ENCODE data around the gene NUTF2.
A peak's percentile ranks its signal among the peaks of the same experiment; 100 is the strongest.
"Not testable (repeated sequence)": the region's sequence is repeated elsewhere in the genome, so short reads cannot be mapped to it uniquely, and the experiment has no call there.

NUTF2 gene

GRCh38 chr16:67846320-67847063 is at the start of gene NUTF2:
NUTF2 (plus strand) TSS chr16:67846933; CDS start chr16:67865131, 18,198 bp downstream.
- peak; percentile 98 for DNase-seq (ENCODE audit: low read depth, low spot score)

- DNase-seq (ENCODE audit: low read depth, low spot score): no peak
Measured at GRCh38 chr16:67800338-67800926, 46.3 kb upstream of the NUTF2 start.

GRCh38 chr16:67801241-67801640 is 45.5 kb upstream of the NUTF2 start:
- DNase-seq (ENCODE audit: low read depth, low spot score): no peak

GRCh38 chr16:67801883-67802282 is 44.9 kb upstream of the NUTF2 start:
- DNase-seq (ENCODE audit: low read depth, low spot score): no peak

GRCh38 chr16:67803894-67804293 is 42.8 kb upstream of the NUTF2 start:
- no peak for DNase-seq (ENCODE audit: low read depth, low spot score)

- DNase-seq (ENCODE audit: low read depth, low spot score): no peak
Measured at GRCh38 chr16:67804853-67805542, 41.7 kb upstream of the NUTF2 start.

- no peak for DNase-seq (ENCODE audit: low read depth, low spot score)
Measured at GRCh38 chr16:67805718-67806427, 40.9 kb upstream of the NUTF2 start.

GRCh38 chr16:67806428-67807147 is 40.1 kb upstream of the NUTF2 start, which contains the start of the genes RANBP10 and TSNAXIP1:
RANBP10 (minus strand) TSS chr16:67806560; CDS start chr16:67806536, 24 bp downstream.
TSNAXIP1 (plus strand) TSS chr16:67806889; CDS start chr16:67807150, 261 bp downstream.
- DNase-seq (ENCODE audit: low read depth, low spot score): peak; percentile 100

GRCh38 chr16:67807148-67807682 is 39.5 kb upstream of the NUTF2 start:
- no peak for DNase-seq (ENCODE audit: low read depth, low spot score)

GRCh38 chr16:67811899-67812298 is 34.8 kb upstream of the NUTF2 start:
- DNase-seq (ENCODE audit: low read depth, low spot score): no peak

- no peak for DNase-seq (ENCODE audit: low read depth, low spot score)
Measured at GRCh38 chr16:67814567-67814966, 32.2 kb upstream of the NUTF2 start.

GRCh38 chr16:67820608-67821259 is 26.0 kb upstream of the NUTF2 start:
- no peak for DNase-seq (ENCODE audit: low read depth, low spot score)

- DNase-seq (ENCODE audit: low read depth, low spot score): no peak
Measured at GRCh38 chr16:67822511-67822910, 24.2 kb upstream of the NUTF2 start.

- no peak for DNase-seq (ENCODE audit: low read depth, low spot score)
Measured at GRCh38 chr16:67825119-67825518, 21.6 kb upstream of the NUTF2 start.

GRCh38 chr16:67825906-67826305 is 20.8 kb upstream of the NUTF2 start:
- DNase-seq (ENCODE audit: low read depth, low spot score): no peak

- DNase-seq (ENCODE audit: low read depth, low spot score): no peak
Measured at GRCh38 chr16:67828651-67829050, 18.1 kb upstream of the NUTF2 start.

GRCh38 chr16:67833030-67833414 is 13.7 kb upstream of the NUTF2 start:
- DNase-seq (ENCODE audit: low read depth, low spot score): peak; percentile 50

GRCh38 chr16:67833415-67834241 is 13.1 kb upstream of the NUTF2 start:
- peak; percentile 95 for DNase-seq (ENCODE audit: low read depth, low spot score)

GRCh38 chr16:67834242-67834614 is 12.5 kb upstream of the NUTF2 start:
- DNase-seq (ENCODE audit: low read depth, low spot score): no peak

GRCh38 chr16:67837190-67837589 is 9.5 kb upstream of the NUTF2 start:
- not testable (repeated sequence) for DNase-seq (ENCODE audit: low read depth, low spot score)
